GF-D8 (cell line): ENCODE results near the gene PTPRD.

Experiments
- DNase-seq: peaks from one replicate; lab custom pipeline; 2025; lab: John Stamatoyannopoulos, UW

The PTPRD gene

DNA sequence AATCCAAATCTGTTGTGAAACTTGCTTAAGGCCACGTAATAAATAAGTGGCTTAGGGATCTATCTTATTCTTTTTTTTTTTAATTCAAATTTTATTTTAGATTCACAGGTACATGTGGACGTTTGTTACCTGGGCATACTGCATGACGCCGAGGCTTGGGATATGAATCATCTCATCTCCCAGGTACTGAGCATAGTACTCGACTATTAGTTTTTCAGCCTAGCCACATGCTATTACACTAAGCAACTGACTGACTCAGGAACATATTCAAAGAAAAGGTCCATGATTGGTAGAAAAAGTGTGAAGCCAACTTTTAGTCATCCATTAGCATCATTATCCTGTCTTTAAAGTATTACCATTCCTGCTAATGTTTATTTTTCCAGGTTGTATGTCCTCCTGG lies 1709.7 kb downstream of the PTPRD start:
- no peak for DNase-seq

GRCh38 chr9:8901146-8901545 lies 1711.7 kb downstream of the PTPRD start:
- DNase-seq = no peak

GRCh38 chr9:8899511-8899910 lies 1713.3 kb downstream of the PTPRD start:
- no peak for DNase-seq

GRCh38 chr9:8895861-8896224 lies 1717.0 kb downstream of the PTPRD start:
- no peak for DNase-seq

GRCh38 chr9:8895106-8895860 lies 1717.5 kb downstream of the PTPRD start:
- no peak for DNase-seq

- DNase-seq = no peak
Observed at GRCh38 chr9:8890695-8891094, 1722.1 kb downstream of the PTPRD start.

GRCh38 chr9:8889100-8889499 lies 1723.7 kb downstream of the PTPRD start:
- no peak for DNase-seq

DNA sequence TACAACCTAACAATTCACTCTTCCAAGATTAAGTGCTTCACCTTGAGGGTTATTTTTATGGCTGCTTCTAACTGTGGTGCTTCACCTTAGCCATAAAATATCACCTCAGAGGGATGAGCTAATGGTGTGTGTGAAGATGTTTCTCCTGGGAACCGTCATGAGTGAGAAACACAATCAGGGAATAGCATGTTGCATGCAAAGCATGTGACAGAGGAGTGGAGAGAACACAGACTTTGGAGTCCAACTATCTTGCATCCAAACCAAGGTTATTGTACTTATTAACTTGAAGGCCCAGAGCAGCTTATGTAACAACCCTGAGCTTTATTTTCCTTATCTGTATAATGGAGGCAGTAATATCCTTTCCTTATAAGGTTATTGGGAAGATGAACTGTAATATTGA lies 1724.2 kb downstream of the PTPRD start:
- no peak for DNase-seq

- DNase-seq = no peak
Observed at GRCh38 chr9:8887369-8887768, 1725.4 kb downstream of the PTPRD start.

GRCh38 chr9:8883321-8883720 lies 1729.5 kb downstream of the PTPRD start:
- DNase-seq = no peak

DNA sequence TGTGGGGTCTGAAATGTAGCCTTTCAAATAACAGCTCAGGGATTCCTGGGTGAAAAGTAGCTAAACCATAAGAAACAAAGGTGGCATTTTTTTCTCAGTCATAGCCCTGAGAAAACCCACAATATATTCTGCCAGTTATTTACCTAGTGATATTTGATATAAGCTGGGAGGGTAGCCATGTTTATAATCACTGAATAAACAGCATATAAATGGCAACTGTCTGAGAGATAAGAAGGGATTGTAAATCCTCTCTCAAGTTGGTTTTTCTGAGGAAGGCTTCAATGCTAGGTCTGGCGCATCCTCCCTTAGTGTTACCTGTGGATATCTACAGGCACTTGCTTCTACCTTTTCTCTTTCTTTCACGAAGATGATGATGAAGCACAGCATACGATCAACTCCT lies 1732.7 kb downstream of the PTPRD start:
- DNase-seq = no peak

- DNase-seq = no peak
Observed at GRCh38 chr9:8879284-8879683, 1733.5 kb downstream of the PTPRD start.

DNA sequence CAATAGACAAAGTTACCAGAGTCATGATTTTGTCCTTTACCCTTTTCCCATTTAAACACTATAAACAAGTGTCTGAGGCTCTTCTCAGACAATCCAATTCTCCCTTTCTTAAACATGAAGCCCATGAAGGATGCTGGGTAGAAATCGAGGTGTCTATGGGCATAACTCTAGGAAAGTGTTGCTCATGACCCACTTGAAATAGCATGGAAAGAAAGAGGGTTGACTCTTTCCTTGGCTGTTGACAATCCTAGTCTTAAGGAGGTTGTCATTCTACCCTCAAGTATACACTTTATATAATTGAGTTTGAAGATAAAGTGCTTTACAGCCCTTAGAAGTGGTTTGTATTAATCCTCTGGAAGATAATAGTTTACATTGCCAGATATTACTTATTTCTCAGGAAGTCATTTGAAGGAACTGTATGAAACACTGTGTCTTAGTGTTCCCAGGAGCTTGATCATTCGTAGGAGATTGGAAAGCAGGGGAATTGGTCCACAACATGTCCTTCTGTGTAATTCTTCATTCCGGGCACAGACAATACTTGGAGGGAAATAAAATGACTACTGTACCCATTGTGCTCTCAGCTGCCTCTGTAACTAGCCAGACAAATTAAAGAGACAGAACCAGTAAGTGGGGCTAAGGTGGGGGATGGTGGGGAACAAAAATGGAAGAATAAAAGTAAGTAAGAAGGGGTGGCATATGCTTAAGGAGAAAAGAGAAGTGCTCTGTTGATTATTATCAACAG lies 1734.9 kb downstream of the PTPRD start:
- no peak for DNase-seq

- no peak for DNase-seq
Observed at GRCh38 chr9:8876303-8876702, 1736.5 kb downstream of the PTPRD start.

- no peak for DNase-seq
Observed at GRCh38 chr9:8874482-8874881, 1738.3 kb downstream of the PTPRD start.

DNA sequence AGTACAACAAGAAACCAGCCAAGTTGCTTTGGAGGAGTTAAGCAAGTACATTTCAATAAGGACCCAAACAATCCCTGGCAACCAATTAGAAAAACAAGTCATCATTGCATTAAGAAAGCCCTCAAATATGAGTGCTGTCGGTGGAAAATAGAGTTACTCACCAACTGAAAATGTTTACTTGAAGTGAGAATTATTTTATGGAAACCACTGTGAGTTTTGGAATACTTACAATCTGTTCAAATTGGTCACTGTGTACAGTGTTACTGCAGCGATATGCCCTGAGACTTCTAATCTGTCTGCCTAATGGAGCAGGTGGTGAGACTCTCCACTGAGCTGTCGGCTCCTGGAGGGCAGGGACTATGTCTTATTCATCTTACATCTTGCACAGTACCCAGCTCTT lies 1740.0 kb downstream of the PTPRD start:
- no peak for DNase-seq

GRCh38 chr9:8871796-8872445 lies 1740.9 kb downstream of the PTPRD start:
- no peak for DNase-seq

DNA sequence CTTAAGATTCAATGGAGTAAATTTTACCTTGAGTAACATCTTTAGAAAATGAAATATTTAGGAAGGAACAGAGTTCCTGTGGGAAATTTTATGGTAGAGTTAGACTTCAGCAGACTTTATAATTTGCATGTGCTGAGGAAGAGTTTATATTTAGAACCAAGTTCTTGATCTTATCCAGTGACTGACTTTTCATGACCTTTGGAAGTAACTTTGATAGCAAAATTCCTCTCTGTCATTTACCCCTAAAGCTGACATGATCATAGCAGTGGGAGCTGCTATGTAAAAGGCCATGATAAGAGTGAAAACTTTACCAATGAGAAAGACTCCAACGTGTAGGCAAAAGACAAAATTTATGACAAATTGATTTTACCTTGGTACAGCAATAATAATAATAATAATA lies 1741.4 kb downstream of the PTPRD start:
- no peak for DNase-seq

- DNase-seq = no peak
Observed at GRCh38 chr9:8869812-8870211, 1743.0 kb downstream of the PTPRD start.

DNA sequence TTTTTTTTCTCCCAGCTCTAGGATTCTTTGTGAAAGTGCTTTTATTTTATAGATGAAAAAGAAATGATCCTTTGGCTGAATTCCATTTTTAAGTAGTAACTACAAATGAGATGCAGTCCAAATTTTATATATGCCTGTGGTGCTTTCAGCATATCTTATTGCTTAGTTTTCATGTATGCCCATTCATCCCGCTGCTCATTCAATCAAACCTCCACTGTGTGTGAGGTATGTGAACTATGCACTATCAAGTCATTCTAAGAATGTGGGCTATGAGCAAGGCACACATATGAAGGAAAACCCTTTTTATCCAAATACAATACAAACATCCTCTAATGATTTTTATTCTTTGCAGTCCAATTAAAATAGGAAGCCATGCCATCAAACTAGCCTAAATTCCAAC lies 1744.2 kb downstream of the PTPRD start:
- no peak for DNase-seq

DNA sequence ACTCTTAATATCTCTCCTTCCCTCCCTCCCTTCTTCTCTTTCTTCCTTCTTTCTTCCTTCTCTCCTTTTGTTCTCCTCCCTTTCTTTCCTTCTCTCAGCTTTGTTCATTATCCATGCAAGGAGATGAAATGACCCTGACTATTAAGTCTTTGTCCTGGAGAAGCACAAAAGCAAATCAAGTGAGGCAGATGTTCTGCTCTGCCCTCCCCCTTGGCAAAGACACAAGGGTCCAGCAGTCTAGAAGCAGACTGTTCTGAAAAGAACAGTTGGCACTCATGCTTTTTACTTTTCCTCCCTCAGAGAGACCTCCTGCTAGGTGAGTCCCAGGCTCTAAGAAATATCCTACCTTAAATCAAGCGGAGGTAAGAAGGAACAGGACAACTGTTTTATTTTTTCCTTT lies 1745.7 kb downstream of the PTPRD start:
- DNase-seq = no peak

DNA sequence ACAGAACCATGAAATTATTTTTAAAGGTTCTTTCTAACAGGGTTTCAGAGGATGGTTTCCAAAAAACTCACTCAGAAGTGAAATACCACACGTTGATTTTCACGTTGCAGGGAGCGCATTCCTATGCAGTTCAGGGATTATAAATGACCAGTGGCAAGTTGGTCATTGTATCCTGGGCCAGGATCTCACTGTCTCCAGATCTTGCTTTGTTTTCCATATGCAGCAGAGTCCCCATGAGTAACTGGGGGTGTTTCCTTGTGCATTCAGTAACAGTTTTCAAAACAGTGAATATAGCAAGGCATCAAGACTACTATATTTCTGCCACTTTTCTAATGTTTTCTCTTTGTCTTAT lies 1748.3 kb downstream of the PTPRD start:
- DNase-seq = no peak

- DNase-seq = no peak
Observed at GRCh38 chr9:8863886-8864544, 1748.8 kb downstream of the PTPRD start.
